Natural killer cell (primary cell): Measurements from ENCODE around the gene NACC2. TPM values are rescaled to one million over a fixed set of nuclear protein-coding genes. Genes with fewer than 3 reads are reported as not detected.
A peak's percentile ranks its signal among the peaks of the same experiment; 100 is the strongest.

Source experiments
- ATAC-seq, 3 donors: fragments of 150-1000 bp in 2 of 3; fragments of 200-7000 bp in 1 of 3; cut with Tn5 transposase; 1 replicate in 1 of 3; 2 replicates in 2 of 3; pipeline ENCODE4 v1.10.0; 2021; ENCODE audit warnings: mild to moderate bottlenecking in 2 of 3, moderate library complexity in 2 of 3
- DNase-seq, 2 donors: peaks; one replicate each; pipeline versions ENCODE4 v3.0.0 to v3.0.0-alpha.2; 2013 to 2021; ENCODE audit warnings: mixed read lengths in 1 of 2
- H3K27ac ChIP-seq: one replicate; pipeline ENCODE4 v1.5.1; 2013; ENCODE audit warnings: mild to moderate bottlenecking, low read length
- H3K27me3 ChIP-seq: one replicate; pipeline ENCODE4 v1.6.1; 2013; ENCODE audit warnings: low read length; ENCODE audit not compliant: control insufficient read depth, insufficient read depth
- H3K36me3 ChIP-seq: one replicate; pipeline ENCODE4 v1.6.1; 2013; ENCODE audit warnings: low read length; ENCODE audit not compliant: control insufficient read depth, insufficient read depth
- H3K4me1 ChIP-seq: one replicate; pipeline ENCODE4 v1.6.1; 2013; ENCODE audit warnings: low read length; ENCODE audit not compliant: control insufficient read depth, insufficient read depth
- H3K4me3 ChIP-seq: one replicate; pipeline ENCODE4 v1.5.1; 2013; ENCODE audit warnings: low read length
- H3K9me3 ChIP-seq: one replicate; pipeline ENCODE4 v1.6.1; 2013; ENCODE audit warnings: low read length; ENCODE audit not compliant: control insufficient read depth, insufficient read depth
- H3K27ac Mint-ChIP-seq, 2 donors: one replicate each; pipeline ENCODE4 v1.8.0; 2022; ENCODE audit warnings: mild to moderate bottlenecking in 2 of 2, mixed read lengths in 2 of 2, moderate library complexity in 1 of 2
- H3K27me3 Mint-ChIP-seq, 2 donors: one replicate each; pipeline ENCODE4 v1.8.0; 2022; ENCODE audit warnings: low read depth in 2 of 2, mixed read lengths in 2 of 2
- H3K36me3 Mint-ChIP-seq: one replicate; pipeline ENCODE4 v1.8.0; 2022; ENCODE audit warnings: mixed read lengths
- H3K4me1 Mint-ChIP-seq, 2 donors: one replicate each; pipeline ENCODE4 v1.8.0; 2022; ENCODE audit warnings: mixed read lengths in 2 of 2
- H3K4me3 Mint-ChIP-seq: one replicate; pipeline ENCODE4 v1.8.0; 2022; ENCODE audit warnings: mild to moderate bottlenecking, moderate library complexity, mixed read lengths
- H3K9me3 Mint-ChIP-seq, 2 donors: one replicate each; pipeline ENCODE4 v1.8.0; 2022; ENCODE audit warnings: mixed read lengths in 2 of 2
- whole genome bisulfite sequencing: methylation state at CpG from one replicate; pipeline ENCODE4 v1.1.7; 2013; ENCODE audit warnings: missing lambda C conversion rate; ENCODE audit not compliant: insufficient coverage; 5-methylcytosine and 5-hydroxymethylcytosine counted together
- intact Hi-C: fragments of 100-400 bp; cut with micrococcal nuclease; formaldehyde crosslinking; loops from one replicate; pipeline ENCODE4 v1.14.2; 2022
- total RNA-seq, 4 donors: library from RNA; stranded (reverse); fragments of 120-200 nt in 1 of 4; gene quantifications; one replicate each; pipeline versions ENCODE4 v1.2.3 to v1.2.4, GENCODE V29; 2013 to 2022
- TF ChIP-seq, protein P1 (sequence below): fragments of 200-600 bp; IDR thresholded peaks from one replicate; pipeline ENCODE4 v1.8.0; 2022; ENCODE audit warnings: antibody characterized with exemption

The NACC2 gene
- total RNA-seq, 3 donors from 2014 or later (not counting 1 experiment from before 2014, with no cell fraction given): 14.5 to 21.6 (median 21.2) TPM

GRCh38 chr9:136115641-136116359 is 20.7 kb upstream of the NACC2 start:
- Histone ChIP-seq H3K4me1 (peaks cover 37% of the 10 kb centered on the region), H3K27me3 (no peaks in the 10 kb centered on the region), H3K27ac (no peak overlapping the region), H3K36me3 (peaks cover 12% of the 10 kb centered on the region), H3K9me3 (no peaks in the 10 kb centered on the region), H3K4me3 (no peak overlapping the region)
- H3K27ac Mint-ChIP-seq: no peak overlapping the region
- peaks cover 0 to 25% of the 10 kb centered on the region in 2 donors for H3K4me1 Mint-ChIP-seq
- intact Hi-C loops: no loop called here
- no peaks in the 10 kb centered on the region for H3K27me3 Mint-ChIP-seq
- no peaks in the 10 kb centered on the region for H3K9me3 Mint-ChIP-seq
- WGBS: 95% methylated on average over 22 of the region's 22 CpGs
- TF ChIP-seq, protein P1, sequence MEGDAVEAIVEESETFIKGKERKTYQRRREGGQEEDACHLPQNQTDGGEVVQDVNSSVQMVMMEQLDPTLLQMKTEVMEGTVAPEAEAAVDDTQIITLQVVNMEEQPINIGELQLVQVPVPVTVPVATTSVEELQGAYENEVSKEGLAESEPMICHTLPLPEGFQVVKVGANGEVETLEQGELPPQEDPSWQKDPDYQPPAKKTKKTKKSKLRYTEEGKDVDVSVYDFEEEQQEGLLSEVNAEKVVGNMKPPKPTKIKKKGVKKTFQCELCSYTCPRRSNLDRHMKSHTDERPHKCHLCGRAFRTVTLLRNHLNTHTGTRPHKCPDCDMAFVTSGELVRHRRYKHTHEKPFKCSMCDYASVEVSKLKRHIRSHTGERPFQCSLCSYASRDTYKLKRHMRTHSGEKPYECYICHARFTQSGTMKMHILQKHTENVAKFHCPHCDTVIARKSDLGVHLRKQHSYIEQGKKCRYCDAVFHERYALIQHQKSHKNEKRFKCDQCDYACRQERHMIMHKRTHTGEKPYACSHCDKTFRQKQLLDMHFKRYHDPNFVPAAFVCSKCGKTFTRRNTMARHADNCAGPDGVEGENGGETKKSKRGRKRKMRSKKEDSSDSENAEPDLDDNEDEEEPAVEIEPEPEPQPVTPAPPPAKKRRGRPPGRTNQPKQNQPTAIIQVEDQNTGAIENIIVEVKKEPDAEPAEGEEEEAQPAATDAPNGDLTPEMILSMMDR: no peak
- ATAC-seq (no peak), DNase-seq (no peak)
- no peaks in the 10 kb centered on the region for H3K36me3 Mint-ChIP-seq
- no peak overlapping the region for H3K4me3 Mint-ChIP-seq

- intact Hi-C loops: no loop called here
- Histone ChIP-seq H3K27ac (no peak overlapping the region), H3K9me3 (no peaks in the 10 kb centered on the region), H3K4me3 (no peak overlapping the region), H3K36me3 (peaks cover 12% of the 10 kb centered on the region), H3K4me1 (peaks cover 43% of the 10 kb centered on the region), H3K27me3 (no peaks in the 10 kb centered on the region)
- TF ChIP-seq, protein P1: no peak
- Mint-ChIP-seq H3K4me3 (no peak overlapping the region), H3K27me3 (no peaks in the 10 kb centered on the region), H3K36me3 (no peaks in the 10 kb centered on the region), H3K27ac (no peak overlapping the region), H3K9me3 (no peaks in the 10 kb centered on the region), H3K4me1 (peaks cover 4 to 31% of the 10 kb centered on the region in 2 donors)
- DNase-seq (no peak), ATAC-seq (no peak)
- 96% methylated on average over 13 of the region's 13 CpGs for WGBS
These were observed 20.1 kb upstream of the NACC2 start for GRCh38 chr9:136115206-136115605.

DNA sequence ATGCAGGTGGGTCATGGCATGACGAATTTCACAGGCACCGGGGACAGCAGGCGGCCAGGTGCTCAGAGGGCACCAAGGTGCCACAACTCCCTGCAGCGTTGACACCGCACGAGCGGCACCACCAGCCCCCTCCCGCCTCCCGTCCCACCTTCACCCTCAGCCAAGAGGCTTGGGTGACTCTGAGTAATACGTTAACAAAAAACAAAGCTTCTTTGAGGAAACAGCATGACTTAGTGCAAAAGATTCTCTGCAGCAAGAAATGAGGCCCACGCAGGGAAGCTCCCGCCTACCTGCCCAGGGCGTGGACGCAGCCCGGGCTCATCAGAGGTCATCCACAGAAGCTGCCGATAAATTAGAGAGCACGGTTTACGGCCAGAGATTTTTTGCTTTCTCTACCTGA is 19.5 kb upstream of the NACC2 start:
- ATAC-seq (no peak), DNase-seq (no peak)
- intact Hi-C loops: no loop called here
- TF ChIP-seq, protein P1: no peak
- WGBS: 98% methylated on average over 18 of the region's 18 CpGs
- H3K4me1 Mint-ChIP-seq: peaks cover 8 to 37% of the 10 kb centered on the region in 2 donors
- no peak overlapping the region for H3K4me3 ChIP-seq
- no peaks in the 10 kb centered on the region for H3K36me3 Mint-ChIP-seq
- peaks cover 45% of the 10 kb centered on the region for H3K4me1 ChIP-seq
- H3K27me3 Mint-ChIP-seq: no peaks in the 10 kb centered on the region
- H3K27ac ChIP-seq: no peak overlapping the region
- H3K27me3 ChIP-seq: no peaks in the 10 kb centered on the region
- no peaks in the 10 kb centered on the region for H3K9me3 Mint-ChIP-seq
- peaks cover 12% of the 10 kb centered on the region for H3K36me3 ChIP-seq
- no peaks in the 10 kb centered on the region for H3K9me3 ChIP-seq
- H3K27ac Mint-ChIP-seq: no peak overlapping the region
- no peak overlapping the region for H3K4me3 Mint-ChIP-seq

DNA sequence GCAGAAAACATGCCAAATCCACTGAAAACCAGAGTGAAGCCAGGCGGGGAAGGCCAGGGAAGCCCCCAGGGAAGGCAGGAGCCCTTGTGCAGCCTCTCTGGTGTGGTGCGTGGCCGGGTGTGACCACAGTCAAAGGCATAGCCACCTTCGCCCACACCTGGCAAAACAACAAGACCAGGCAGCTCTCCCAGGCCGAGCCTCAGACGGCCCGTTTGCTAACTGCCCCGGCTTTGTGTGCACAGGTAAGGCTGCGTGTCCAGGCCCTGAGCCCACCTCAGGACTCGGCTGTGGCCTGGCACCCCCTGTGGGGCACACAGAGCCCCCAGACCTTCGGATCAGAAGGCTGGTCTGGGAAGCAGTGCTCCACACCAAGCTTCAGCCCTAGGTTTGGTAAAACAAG is 17.5 kb upstream of the NACC2 start:
- intact Hi-C loops: no loop called here
- Mint-ChIP-seq H3K27ac (peak overlapping the region; percentile 50 to 62), H3K36me3 (no peaks in the 10 kb centered on the region), H3K4me3 (no peak overlapping the region), H3K4me1 (peaks cover 13 to 55% of the 10 kb centered on the region in 2 donors), H3K27me3 (no peaks in the 10 kb centered on the region), H3K9me3 (no peaks in the 10 kb centered on the region)
- TF ChIP-seq, protein P1: no peak
- H3K27me3 ChIP-seq: no peaks in the 10 kb centered on the region
- peaks cover 12% of the 10 kb centered on the region for H3K36me3 ChIP-seq
- H3K27ac ChIP-seq: peak overlapping the region; percentile 45
- H3K9me3 ChIP-seq: no peaks in the 10 kb centered on the region
- H3K4me1 ChIP-seq: peaks cover 57% of the 10 kb centered on the region
- DNase-seq: no peak
- no peak overlapping the region for H3K4me3 ChIP-seq
- WGBS: 85% methylated on average over 11 of the region's 11 CpGs
- no peak for ATAC-seq
